GM21515 (cell line): Measurements from ENCODE around the gene ZSCAN1.
A peak's percentile ranks its signal among the peaks of the same experiment; 100 is the strongest.
"Not testable (repeated sequence)": the region's sequence is repeated elsewhere in the genome, so short reads cannot be mapped to it uniquely, and the experiment has no call there.

Experiments used
- ATAC-seq: cut with Tn5 transposase; IDR thresholded peaks from one replicate; pipeline ENCODE4 v1.9.1; 2021; ENCODE audit not compliant: unreplicated experiment

The ZSCAN1 gene

GRCh38 chr19:58033741-58034476 is at the start of gene ZSCAN1:
Gene ZSCAN1 (plus strand): TSS chr19:58034025. CDS start chr19:58037837, 3,812 bp downstream.
- no peak for ATAC-seq

- ATAC-seq, result no peak
These were observed 41.0 kb upstream of the ZSCAN1 start for GRCh38 chr19:57992841-57993240.

GRCh38 chr19:58000677-58001076 is 33.1 kb upstream of the ZSCAN1 start:
- no peak for ATAC-seq

GRCh38 chr19:58001895-58002369 is 31.9 kb upstream of the ZSCAN1 start:
- ATAC-seq, result no peak

- peak; percentile 90 for ATAC-seq
These were observed 31.2 kb upstream of the ZSCAN1 start, which contains the start of gene ZNF606 for GRCh38 chr19:58002384-58003173. Gene ZNF606 (minus strand): TSS chr19:58002820. CDS start chr19:58001319, 1,501 bp downstream.

- ATAC-seq, result no peak
These were observed 30.5 kb upstream of the ZSCAN1 start for GRCh38 chr19:58003174-58003828.

- no peak for ATAC-seq
These were observed 26.5 kb upstream of the ZSCAN1 start for GRCh38 chr19:58007285-58007684.

GRCh38 chr19:58008877-58009276 is 24.9 kb upstream of the ZSCAN1 start:
- ATAC-seq, result not testable (repeated sequence)

GRCh38 chr19:58009301-58009665 is 24.5 kb upstream of the ZSCAN1 start:
- ATAC-seq, result no peak

- no peak for ATAC-seq
These were observed 24.0 kb upstream of the ZSCAN1 start for GRCh38 chr19:58009666-58010301.

- no peak for ATAC-seq
These were observed 23.3 kb upstream of the ZSCAN1 start for GRCh38 chr19:58010507-58010906.

- no peak for ATAC-seq
These were observed 19.7 kb upstream of the ZSCAN1 start for GRCh38 chr19:58014141-58014540.

- ATAC-seq, result no peak
These were observed 13.7 kb upstream of the ZSCAN1 start for GRCh38 chr19:58020129-58020528.

GRCh38 chr19:58021541-58022282 is 12.1 kb upstream of the ZSCAN1 start:
- no peak for ATAC-seq

- ATAC-seq, result no peak
These were observed 11.6 kb upstream of the ZSCAN1 start for GRCh38 chr19:58022283-58022660.

GRCh38 chr19:58024661-58025060 is 9.2 kb upstream of the ZSCAN1 start:
- no peak for ATAC-seq

GRCh38 chr19:58034477-58034793 is 610 bp downstream of the ZSCAN1 start:
- ATAC-seq, result no peak

GRCh38 chr19:58035863-58036262 is 2.0 kb downstream of the ZSCAN1 start:
- ATAC-seq, result no peak

- no peak for ATAC-seq
These were observed 4.3 kb downstream of the ZSCAN1 start for GRCh38 chr19:58037927-58038687.

- no peak for ATAC-seq
These were observed 4.9 kb downstream of the ZSCAN1 start for GRCh38 chr19:58038688-58039204.
